HG03095 (cell line): ENCODE data around the gene PIM3.
"Not testable (repeated sequence)": the region's sequence is repeated elsewhere in the genome, so short reads cannot be mapped to it uniquely, and the experiment has no call there.

Source experiments
- ATAC-seq: cut with Tn5 transposase; IDR thresholded peaks from one replicate; pipeline ENCODE4 v1.9.1; 2021; ENCODE audit warnings: moderate library complexity; ENCODE audit not compliant: unreplicated experiment

The PIM3 gene

DNA sequence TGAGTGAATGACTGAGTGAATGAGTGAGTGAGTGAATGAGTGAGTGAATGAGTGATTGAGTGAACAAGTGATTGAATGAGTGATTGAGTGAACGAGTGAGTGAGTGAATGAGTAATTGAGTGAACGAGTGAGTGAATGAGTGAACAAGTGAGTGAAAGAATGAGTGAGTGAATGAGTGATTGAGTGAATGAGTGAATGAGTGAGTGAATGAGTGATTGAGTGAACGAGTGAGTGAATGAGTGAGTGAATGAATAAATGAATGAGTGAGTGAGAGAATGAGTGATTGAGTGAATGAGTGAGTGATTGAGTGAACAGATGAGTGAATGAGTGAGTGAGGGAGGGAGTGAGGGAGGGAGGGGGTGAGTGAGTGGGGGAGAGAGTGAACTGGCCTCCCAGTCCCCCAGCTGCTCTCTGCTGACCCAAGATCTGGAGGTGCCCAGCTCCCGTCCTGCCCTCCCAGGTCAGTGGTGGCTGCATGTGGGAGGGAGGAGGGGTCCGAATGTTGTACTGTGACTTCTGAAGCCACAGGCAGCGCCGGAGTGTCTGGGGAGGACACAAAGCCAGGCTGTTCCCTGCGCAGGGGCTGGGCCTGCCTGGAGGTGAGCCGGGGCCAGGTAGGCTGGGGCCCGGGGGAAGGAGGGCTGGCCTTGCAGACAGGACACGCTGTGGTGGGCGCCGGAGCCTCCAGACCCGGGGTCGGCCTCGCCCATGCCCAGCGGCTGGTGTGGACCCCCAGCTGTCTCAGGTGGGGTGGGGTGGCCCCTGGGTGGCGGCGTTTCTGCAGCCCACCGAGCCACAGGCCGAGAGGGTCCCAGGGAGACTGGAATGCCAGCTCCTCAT is 17.8 kb upstream of the PIM3 start:
- no peak for ATAC-seq

DNA sequence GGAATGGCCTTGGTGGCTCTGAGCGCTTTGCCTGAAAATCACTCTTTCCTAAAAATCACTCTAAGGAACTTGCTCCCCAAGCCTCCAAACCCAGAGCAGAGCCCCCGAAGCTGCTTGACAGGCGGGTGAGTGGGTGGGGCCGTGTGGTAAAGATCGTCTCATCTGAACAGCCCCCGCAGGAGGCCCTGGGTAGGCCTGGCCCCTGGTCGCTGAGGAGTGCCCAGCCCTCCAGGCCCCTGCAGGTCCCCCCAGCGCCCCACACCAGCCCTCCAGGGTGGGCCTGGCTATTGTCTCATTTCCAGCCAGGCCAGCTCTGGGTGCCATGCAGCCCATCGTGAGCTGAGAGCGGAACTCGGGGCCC is 17.2 kb upstream of the PIM3 start:
- ATAC-seq, result no peak

DNA sequence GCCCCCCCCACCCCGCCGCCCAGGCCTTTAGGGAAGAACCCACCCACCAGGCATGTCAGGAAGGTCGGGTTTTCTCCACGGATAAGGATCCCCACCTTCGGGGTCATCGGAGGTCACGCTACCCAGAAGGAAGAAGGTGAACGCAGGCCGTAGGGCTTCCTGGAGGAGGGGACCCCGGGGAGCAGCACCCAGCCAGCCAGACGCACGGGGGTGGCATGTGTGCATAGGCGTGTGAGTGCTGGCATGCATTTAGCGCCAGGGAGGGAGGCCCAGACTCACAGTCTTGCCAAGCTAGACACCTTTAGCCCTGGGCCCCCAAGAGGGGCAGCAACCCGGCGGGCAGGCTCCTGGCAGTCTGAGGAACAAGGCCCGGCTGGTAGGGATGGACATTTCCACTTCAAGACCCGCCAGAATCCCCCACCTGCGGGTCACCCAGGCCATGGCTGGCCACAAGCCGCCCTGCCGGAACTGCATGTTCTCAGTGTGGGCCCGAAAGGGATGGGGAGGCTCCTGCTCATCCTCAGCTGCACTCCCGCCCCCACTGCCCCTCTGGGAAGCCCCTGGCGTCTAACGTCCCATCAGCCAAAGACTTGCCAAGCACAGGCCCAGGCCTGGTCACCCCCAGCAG is 16.7 kb upstream of the PIM3 start:
- no peak for ATAC-seq

DNA sequence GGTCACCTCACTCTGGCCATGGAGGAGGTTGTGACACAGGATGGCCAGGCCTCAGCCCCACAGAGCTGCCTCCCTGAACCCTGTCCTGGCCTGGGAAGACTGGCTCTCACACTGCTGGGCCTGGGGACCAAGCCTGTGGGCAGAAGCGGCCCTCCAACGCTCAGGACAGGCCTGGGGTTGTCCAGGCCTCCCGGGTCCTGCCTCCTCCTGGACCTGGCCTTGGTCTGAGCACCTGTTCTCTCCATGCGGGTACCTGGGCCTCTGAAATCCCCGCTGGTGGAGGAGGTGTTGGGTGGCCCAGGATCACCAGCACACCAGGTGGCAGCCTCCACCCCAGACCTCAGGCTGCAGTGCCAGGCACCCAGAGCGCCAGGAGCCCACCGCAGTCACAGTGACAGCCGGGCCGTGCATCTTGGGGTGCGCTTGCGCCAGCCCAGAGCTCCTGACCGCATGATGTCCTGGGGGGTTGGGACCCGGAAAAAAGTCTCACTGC is 16.1 kb upstream of the PIM3 start:
- ATAC-seq, result no peak

DNA sequence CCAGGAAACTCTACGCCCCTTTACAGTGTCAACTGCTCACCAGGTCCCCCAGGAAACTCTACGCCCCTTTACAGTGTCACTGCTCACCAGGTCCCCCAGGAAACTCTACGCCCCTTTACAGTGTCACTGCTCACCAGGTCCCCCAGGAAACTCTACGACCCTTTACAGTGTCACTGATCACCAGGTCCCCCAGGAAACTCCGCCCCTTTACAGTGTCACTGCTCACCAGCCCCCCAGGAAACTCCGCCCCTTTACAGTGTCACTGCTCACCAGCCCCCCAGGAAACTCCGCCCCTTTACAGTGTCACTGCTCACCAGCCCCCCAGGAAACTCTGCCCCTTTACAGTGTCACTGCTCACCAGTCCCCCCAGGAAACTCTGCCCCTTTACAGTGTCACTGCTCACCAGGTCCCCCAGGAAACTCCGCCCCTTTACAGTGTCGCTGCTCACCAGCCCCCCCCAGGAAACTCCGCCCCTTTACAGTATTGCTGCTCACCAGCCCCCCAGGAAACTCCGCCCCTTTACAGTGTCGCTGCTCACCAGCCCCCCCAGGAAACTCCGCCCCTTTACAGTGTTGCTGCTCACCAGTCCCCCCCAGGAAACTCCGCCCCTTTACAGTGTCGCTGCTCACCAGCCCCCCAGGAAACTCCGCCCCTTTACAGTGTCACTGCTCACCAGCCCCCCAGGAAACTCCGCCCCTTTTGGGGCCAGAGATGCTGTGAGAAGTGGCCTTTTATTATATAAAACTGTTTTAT is 15.4 kb upstream of the PIM3 start:
- ATAC-seq, result not testable (repeated sequence)

DNA sequence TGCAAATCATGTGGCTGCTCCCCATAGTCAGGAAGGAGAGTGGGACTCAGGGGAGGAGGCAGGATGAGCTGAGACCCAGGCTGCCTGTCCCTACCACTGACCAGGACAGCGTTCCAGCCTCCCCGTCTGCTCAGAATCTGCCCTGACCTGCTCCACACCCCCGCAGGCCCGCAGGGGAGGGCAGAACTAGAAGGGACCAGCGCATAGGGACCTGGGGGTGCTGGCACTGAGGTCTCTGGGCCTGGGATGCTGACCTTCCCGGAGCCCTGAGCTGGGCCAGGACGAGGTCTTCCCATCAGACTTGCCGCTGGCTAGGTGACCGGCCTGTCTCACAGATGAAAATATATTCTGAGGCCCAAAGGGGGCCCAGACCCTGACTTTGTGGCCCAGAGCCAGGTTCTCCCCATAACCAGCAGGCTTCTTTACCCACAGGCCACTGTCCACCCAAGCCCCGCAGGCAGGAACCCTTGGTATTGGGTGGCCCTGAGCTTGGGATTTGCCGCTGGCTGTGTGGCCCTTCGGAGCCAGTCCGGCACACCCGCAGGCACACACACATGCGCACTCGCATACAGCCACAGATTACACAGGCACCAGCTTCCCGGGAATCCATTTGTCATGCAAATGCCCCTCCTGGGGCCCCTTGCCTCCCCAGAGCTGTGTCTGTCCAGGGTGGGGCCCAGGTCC is 13.8 kb upstream of the PIM3 start:
- no peak for ATAC-seq

DNA sequence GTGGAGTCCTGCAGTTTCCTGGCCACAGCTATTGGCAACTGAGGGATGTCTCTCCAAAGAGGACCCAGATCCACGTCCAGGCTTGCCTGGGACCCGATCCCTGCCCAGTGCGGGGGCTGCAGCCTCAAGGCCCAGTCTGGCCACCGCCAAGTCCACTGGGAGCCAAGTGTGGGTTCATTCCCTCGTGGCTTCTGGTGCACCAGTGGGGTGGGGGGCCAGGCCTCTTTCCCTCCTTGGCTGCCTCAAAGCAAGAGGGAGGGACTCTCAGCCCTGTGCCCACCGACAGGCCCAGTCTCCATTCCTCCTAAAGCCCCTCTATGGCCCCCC is 13.3 kb upstream of the PIM3 start:
- ATAC-seq, result no peak

DNA sequence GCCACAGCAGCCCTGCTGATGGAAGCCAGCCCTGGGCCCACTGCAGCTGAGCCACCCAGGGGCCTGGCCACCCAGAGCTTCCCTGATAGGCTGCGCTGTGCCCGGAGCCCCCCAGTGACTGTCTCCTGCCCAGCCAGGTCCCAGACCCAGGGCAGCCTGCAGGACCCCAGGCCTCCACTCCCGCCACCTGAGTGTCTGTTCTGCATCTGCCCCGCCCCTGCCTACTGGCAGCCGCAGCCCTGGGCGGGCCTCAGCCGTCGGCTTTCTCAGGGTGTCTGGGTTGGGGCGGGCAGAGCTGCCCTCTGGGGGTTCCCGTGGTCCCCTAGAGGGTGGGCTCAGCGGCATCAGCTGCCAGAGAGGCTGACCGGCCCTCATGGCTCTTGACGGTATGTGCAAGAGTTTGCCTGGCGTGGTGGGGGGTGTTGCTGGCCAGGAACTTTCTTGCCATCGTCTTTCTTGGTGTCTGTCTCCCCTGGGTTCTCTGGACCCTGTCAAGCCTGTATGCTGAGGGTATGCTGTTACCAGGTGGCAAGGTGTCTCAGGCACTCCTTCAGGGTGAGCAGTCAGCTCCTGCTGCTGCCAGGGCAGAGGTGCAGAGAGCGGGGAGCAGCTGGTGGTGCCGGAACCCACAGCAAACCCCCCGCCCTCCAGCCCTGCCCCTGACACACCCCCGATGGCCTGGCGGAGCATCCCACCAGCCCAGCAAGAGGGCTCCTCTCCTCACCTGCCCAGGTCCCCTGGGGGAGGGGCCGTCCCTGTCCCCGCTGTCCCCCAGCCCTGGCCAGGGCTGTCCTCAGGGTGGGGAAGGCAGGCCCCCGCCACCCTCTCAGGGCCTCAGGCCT is 12.2 kb upstream of the PIM3 start:
- no peak for ATAC-seq

DNA sequence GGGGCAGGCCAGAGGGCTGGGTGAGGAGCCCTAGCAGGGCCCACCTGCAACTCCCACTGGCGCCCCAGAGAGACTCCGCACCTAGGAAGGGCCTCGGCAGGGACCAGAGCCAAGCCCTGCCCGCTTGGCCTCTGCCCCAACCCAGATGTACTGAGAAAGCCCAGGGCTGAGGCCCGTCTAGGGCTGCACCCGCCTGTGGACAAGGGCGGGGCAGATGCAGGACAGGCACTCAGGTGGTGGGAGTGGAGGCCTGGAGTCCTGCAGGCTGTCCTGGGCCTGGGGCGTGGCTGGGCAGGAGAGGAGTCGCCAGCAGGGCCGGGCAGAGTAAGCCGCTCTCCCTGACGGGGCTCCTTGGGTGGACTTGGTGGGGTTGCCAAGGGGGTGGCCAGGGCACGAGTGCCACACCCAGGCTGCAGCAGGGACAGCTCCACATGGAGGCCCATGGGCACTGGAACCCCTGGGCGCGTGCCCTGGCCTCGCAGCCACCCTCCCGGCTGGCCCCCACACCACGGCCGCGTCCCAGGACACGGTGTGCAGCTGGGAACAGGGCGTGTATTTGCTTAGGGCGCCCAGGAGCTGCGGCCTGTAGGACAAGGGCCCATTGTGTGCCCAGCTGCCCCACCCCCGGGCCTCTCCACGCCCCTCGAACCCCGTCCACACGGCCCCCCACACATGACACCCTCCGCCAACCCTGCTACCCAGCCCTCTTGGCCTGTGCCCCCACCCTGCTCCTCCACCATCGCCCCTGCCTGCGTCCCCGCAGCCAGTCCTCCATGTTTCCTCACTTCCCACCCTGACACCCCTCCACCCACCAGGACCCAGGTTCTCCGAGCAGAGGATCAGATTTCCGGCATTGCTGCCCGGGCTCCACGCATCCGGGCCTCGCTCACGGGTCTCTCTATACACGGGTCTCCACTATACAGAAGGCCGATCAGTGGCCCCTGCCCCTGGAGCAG is 11.3 kb upstream of the PIM3 start:
- ATAC-seq, result no peak

DNA sequence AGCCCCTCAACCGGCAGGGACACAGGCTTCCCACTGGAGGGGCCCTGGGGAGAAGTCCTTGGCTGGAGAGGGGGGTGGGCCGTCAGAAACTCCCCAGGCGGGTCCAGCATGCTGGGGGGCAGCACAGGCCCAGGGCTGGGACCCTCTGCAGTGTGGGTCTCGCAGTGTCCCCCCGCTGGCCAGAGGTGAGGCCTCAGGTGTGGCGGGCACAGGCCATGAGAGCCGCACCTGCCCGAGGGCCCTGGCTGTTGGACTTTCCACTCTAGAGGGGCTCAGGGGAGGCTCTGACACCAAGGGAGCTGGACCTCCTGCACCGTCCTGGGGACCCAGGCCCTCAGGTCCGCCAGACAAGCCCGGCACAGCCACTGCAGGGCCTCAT is 10.7 kb upstream of the PIM3 start:
- ATAC-seq, result no peak

DNA sequence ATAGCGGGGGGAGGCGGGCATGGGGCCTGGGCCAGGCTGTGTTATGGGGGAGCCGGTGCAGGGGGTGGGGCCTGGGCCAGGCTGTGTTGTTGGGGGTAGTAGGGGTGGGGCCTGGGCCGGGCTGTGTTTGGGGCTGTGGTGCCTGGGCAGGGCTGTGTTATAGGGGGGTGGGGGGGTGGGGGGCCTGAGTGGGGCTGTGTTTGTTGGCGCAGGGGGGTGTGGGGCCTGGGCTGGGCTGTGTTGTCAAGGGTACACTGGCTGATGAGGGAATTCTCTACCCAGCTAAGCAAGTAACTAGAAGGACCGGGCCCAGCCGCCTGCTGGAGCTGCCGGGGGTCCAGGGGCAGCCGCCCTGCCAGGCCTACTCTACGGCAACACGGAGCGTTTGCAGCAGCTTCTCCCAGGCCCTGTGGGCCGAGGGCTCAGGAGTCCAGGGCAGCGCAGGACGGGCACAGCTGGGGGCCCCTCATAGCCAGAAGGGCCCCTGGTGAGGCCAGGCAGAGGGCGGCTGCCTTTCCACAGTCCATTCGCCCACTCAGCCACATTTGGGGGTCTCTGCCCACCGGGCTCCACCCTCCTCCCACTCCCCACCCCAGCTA is 10.1 kb upstream of the PIM3 start:
- no peak for ATAC-seq

DNA sequence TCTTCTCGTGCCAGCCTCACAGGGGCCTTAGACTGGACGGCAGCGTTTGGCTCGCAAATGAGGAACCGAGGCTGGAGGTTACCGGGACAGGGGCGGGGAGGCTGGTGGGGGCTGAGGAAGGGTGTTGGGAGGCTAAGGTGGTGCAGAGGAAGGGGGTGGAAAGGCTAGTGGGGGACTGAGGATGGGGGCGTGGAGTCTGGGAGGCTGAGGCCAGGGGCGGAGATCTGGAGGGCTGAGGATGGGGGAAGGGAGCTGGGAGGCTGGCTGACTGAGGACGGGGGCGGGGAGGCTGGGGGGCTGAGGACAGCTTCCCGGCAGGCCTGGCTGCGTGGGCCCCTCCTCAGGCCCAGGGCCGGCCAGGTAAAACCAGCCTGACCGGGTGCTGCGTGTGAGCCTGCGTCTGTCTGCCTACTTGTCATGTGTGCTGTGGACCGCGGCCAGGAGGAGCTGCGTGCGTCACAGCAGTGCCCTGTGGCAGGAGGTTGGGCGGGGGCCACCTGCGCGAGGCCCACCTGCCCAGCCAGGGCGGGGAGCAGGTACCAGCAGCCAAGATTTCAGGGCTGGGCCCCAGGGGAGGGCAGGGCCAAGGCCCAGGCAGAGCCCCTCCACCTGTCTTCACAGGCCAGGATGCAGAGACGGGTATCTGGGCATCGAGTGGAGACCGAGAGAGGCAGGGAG is 9.4 kb upstream of the PIM3 start:
- no peak for ATAC-seq

DNA sequence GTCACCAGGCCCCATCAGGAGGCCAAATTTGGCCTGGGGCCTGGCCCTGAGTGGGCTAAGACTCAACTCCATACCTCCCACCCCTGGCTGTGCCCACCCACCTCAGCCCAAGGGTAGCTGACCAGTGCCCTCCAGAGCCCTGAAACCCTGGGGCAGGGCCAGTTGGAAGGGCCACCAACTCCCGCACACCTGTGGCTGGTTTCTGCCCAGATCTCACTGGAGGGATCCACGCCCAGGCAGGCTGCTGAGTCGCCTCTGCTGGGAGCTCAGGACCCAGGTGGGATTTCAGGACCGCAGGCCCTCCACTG is 8.9 kb upstream of the PIM3 start:
- no peak for ATAC-seq

DNA sequence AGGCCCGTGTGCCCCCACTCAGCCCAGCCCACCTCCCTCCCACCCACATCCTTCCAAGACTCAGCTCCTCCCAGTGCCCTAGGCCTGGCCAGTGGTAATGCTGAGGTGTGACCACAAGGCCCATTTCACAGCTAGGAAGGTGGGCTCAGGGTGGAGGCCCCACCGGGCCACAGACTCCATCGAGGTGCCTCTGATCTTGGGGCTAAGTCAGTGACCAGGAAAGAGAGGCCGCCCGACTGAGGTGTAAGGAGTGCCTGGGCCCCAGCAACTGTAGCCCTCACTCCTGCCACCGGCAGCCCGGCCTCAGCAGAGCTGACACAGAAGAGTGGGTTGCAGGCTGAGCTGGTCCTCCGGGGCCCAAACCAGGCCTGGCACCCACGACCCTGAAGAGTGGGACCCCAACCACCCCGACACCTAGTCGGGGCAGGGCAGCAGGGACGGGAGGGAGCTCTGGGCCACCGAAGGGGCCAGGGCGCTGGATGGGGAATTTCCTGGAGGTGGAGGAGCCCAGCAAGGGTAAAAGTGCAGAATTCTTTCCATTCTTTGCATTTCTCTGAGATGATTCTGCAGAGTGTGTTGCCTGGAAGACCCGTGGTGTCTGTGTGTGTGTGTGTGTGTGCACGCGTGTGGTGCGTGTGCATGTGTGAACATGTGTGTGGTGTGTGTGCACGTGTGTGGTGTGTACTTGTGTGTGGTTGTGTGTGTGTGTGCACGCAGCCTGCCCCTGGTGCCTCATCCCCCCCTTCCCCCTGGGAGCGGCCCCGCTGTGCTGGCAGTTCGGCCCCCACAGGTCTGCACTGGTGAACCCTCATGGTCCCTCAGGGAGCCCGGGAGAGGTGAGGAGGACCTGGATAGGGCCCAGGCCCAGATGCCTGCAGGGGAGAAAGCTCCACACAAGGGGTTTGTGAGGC is 8.3 kb upstream of the PIM3 start:
- ATAC-seq, result no peak

DNA sequence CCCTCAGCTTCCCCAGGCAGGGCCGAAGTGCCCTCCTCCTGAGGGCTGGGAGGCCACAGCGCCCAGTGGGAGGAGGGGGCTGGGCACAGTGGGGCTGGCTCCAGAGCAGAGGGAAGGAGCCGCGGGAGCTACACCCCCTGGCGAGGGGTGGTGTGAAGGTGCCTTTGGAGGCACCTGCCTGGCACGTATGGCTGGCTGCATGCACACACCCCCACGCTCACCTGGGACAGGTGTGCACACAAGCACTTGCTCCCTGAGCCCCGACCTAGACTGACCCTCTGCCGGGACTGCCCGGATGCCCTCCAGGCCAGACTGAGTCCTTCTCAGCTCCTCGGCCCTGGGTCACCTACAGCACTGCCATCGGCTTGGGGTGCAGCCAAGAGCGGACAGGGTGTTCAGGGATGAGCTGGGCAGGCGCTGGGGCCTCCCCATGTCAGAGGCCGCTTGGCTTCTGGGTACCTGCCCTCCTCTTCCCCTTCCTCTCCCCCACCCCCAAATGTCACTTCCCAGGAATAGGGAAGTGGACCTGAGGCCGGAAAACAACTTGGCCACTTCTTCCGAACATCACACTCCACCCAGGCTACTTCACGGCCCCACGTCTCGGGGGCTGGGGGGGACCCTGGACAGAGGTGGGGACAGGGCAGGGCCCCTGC is 7.4 kb upstream of the PIM3 start:
- no peak for ATAC-seq

DNA sequence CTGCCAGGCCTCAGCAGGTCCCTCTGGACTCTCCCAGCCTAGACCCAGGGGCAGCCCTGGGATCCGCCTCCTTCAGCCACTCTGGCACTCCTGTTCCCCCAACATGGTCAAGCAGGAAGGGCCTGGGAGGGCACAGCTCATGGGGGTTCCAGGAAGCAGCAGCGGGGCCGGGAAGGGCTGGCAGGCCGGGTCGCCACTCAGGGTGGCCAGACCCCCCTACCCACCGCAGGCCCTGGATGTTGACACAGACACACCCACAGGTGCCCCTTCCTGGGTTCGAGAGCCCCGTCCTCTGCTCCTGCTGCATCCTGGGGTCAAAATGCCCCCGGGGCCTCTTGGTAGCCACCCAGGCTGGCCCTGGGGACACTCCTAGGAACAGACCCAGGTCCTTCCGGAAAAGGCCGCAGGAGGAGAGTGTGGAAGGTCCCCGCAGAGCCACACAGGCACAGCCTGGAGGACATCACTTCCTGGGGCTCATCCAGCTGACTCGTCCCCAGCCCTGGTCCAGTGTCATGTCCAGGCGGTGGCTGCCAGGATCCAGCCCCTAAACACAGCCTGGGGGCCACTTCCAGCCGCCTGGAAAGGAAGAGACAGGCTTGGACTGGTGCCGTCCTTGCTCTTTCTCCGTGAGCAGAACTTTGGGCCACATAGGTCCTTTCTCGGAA is 6.8 kb upstream of the PIM3 start:
- ATAC-seq, result no peak

DNA sequence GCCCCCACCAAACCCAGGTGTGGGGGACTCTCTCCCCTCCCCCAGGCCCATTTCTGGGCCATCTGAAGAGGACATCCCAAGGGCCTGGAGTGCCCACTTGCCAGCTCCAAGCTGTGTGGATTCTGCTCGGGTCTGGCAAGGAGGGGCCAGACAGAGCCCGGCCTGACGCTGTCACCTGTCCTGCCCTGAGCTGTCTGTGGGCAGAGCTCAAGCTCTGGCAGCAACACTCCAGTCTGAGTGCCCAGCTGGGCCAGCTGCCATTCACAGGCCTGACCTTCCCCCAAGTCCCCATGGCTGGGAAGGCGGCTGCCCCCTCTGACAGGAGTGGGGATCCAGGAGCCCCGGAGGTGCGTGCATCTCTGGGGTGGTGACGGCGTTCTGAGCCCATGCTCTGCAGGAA is 6.2 kb upstream of the PIM3 start:
- no peak for ATAC-seq
